Gastrocnemius medialis (tissue), 4 donors: ENCODE measurements around the gene TARBP2. TPM values are rescaled to one million over a fixed set of nuclear protein-coding genes. Genes with fewer than 3 reads are reported as not detected.

Source experiments
- ATAC-seq, 2 donors: fragments of 150-250 bp; one replicate each; pipeline ENCODE4 v1.9.1; 2016
- DNase-seq, 2 donors: peaks; one replicate each; pipeline ENCODE4 v3.0.0-alpha.2; 2019
- H3K27ac ChIP-seq, 4 donors: fragments of 200-600 bp; sonication (generic); 1 replicate in 1 of 4; 2 replicates in 3 of 4; pipeline ENCODE4 v1.5.1; 2016 to 2018; ENCODE audit warnings: mild to moderate bottlenecking in 2 of 4, moderate library complexity in 1 of 4
- H3K27me3 ChIP-seq, 3 donors: fragments of 200-600 bp; sonication (generic) in 2 of 3; 1 replicate in 1 of 3; 2 replicates in 2 of 3; pipeline versions ENCODE4 v1.5.1 to v1.6.0; 2016 to 2019; ENCODE audit warnings: mild to moderate bottlenecking in 1 of 3, moderate library complexity in 1 of 3
- H3K36me3 ChIP-seq, 2 donors: fragments of 200-600 bp; sonication (generic) in 1 of 2; one replicate each; pipeline ENCODE4 v1.5.1; 2017 to 2018
- H3K4me1 ChIP-seq, 2 donors: fragments of 200-600 bp; sonication (generic) in 1 of 2; one replicate each; pipeline ENCODE4 v1.5.1; 2016 to 2017; ENCODE audit warnings: mild to moderate bottlenecking in 2 of 2
- H3K4me3 ChIP-seq, 4 donors: fragments of 200-600 bp; sonication (generic) in 3 of 4; 1 replicate in 1 of 4; 2 replicates in 3 of 4; pipeline ENCODE4 v1.5.1; 2016 to 2019; ENCODE audit warnings: mild to moderate bottlenecking in 2 of 4
- H3K9me3 ChIP-seq, 3 donors: fragments of 200-600 bp; sonication (generic) in 2 of 3; 1 replicate in 1 of 3; 2 replicates in 2 of 3; pipeline ENCODE4 v1.5.1; 2016 to 2019
- POLR2A ChIP-seq, 2 donors: fragments of 450-650 bp; IDR thresholded peaks; one replicate each; pipeline ENCODE4 v1.6.1; 2017; ENCODE audit warnings: antibody characterized with exemption in 2 of 2, mild to moderate bottlenecking in 2 of 2, moderate library complexity in 2 of 2
- in situ Hi-C, 4 donors: fragments of 200-750 bp; cut with MboI; loops; one replicate each; pipeline versions ENCODE4 v1.15.0 to v1.8.0; 2017; ENCODE audit warnings: low sequenced_read_pairs in 4 of 4
- intact Hi-C: fragments of 100-400 bp; cut with DNase I; formaldehyde crosslinking; loops from one replicate; pipeline ENCODE4 v1.15.1; 2023; ENCODE audit warnings: low total_unique reads
- total RNA-seq, 4 donors: library from RNA; depleted of rRNA; stranded (reverse); fragments of >200 nt; gene quantifications; one replicate each; pipeline versions ENCODE4 v1.1.0 to v1.2.3, GENCODE V29; 2016
- TF ChIP-seq, protein P1 (sequence below), 5 experiments: fragments of 450-650 bp in 3 of 5; fragments of 200-600 bp in 2 of 5; sonication (generic) in 2 of 5; IDR thresholded peaks in 4 of 5; conservative IDR thresholded peaks in 1 of 5; 1 replicate in 4 of 5; 2 replicates in 1 of 5; pipeline ENCODE4 v1.5.1; 2016 to 2019; ENCODE audit warnings: antibody characterized with exemption in 5 of 5, mild to moderate bottlenecking in 3 of 5, moderate library complexity in 3 of 5

Gene TARBP2
- total RNA-seq, 4 donors from 2014 or later: 6.8 to 17.4 (median 11.6) TPM

DNA sequence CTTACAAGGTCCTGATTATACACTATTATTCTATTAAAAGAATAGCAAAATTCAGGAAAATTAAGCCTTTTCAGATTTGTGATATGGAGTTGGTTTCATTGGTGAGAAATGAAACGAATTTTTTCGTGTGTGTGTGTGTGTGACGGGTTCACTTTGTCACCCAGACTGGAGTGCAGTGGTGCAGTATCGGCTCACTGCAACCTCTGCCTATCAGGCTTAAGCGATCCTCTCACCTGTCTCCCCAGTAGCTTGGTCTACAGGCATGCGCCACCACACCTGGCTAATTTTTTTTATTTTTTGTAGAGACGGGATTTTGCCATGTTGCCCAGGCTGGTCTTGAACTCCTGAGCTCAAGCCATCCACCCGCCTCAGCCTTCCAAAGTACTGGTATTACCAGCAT is 39.5 kb upstream of the TARBP2 start:
- in situ Hi-C loops (no loop called here), intact Hi-C loops (no loop called here)
- H3K27me3 ChIP-seq: no peaks in the 10 kb centered on the region
- H3K36me3 ChIP-seq: peaks cover 3 to 100% of the 10 kb centered on the region in 2 donors
- no peak for DNase-seq
- H3K4me1 ChIP-seq: peaks cover 66 to 77% of the 10 kb centered on the region in 2 donors
- no peaks in the 10 kb centered on the region for H3K9me3 ChIP-seq
- peak overlapping the region; percentile 71 to 84 (median 78) for H3K27ac ChIP-seq
- no peak for ATAC-seq
- TF ChIP-seq, protein P1, sequence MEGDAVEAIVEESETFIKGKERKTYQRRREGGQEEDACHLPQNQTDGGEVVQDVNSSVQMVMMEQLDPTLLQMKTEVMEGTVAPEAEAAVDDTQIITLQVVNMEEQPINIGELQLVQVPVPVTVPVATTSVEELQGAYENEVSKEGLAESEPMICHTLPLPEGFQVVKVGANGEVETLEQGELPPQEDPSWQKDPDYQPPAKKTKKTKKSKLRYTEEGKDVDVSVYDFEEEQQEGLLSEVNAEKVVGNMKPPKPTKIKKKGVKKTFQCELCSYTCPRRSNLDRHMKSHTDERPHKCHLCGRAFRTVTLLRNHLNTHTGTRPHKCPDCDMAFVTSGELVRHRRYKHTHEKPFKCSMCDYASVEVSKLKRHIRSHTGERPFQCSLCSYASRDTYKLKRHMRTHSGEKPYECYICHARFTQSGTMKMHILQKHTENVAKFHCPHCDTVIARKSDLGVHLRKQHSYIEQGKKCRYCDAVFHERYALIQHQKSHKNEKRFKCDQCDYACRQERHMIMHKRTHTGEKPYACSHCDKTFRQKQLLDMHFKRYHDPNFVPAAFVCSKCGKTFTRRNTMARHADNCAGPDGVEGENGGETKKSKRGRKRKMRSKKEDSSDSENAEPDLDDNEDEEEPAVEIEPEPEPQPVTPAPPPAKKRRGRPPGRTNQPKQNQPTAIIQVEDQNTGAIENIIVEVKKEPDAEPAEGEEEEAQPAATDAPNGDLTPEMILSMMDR (IDR thresholded peaks at IDR 0.05 in 4 of 5, conservative IDR thresholded peaks at IDR 0.05 in 1 of 5): no peak
- TF ChIP-seq POLR2A (IDR thresholded peaks at IDR 0.05): peak in 1 of 2 donors; percentile 4
- H3K4me3 ChIP-seq: no peak overlapping the region

DNA sequence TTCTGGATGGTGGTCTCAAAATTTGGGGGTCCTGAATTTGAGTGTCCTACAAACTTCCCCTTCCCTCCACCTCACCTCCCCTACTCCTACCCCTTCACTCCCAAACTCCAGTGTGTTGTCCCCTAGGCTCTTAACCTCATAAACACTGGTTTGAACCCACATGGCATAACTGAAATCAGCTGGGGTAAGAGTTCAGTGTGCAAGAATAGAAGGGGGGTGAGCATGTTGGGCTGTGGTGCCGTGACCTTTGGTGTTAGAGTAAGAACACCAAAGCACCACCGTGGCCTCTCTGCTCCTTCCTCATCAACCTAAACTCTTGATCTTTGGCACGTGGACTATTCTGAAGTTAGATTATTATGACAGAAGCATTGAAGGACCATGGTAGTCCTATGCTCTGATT is 38.1 kb upstream of the TARBP2 start:
- no peak for ATAC-seq
- peaks cover 79 to 90% of the 10 kb centered on the region in 2 donors for H3K4me1 ChIP-seq

DNA sequence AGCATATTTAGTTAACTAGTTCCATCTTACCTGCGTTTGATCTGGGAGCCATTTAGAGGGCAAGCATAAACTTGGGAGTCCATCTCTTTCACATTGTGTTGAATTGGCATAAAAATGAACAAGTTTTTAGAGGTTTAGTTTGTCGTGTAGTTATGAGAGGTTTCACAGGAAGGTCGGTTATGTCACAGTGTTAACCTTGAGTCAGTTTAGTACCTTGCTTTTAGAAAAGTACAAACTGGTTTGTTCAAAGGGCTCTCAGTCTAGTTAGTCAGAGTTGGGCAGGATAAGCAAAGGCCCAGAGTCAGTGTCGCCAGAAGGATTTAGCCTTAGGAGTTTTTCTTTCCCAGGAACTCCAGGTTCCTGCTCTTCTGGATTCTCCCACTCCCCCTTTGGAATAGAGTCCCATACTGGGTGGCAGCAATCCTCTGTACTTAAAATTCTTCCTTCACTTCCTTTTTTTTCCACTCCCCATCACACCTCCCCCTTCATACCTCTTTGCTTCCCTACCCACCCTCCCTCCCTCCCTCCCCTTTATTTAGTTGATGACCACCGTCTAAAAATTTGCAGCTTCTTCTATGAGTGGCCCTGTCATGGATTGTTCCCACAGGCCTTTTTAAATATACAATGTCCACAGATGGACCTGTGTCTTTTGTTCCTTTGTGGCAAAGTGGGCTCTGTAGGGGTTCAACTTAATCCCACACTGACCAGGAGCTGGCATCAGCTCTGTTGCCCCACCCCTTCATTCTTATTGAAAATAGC is 37.1 kb upstream of the TARBP2 start:
- H3K27ac ChIP-seq: peak overlapping the region; percentile 71 to 84 (median 78)
- no peaks in the 10 kb centered on the region for H3K9me3 ChIP-seq
- H3K4me3 ChIP-seq: no peak overlapping the region
- peaks cover 89 to 92% of the 10 kb centered on the region in 2 donors for H3K4me1 ChIP-seq
- ATAC-seq: no peak
- DNase-seq: no peak
- intact Hi-C loops (no loop called here), in situ Hi-C loops (no loop called here)
- TF ChIP-seq POLR2A (IDR thresholded peaks at IDR 0.05): no peak
- TF ChIP-seq, protein P1 (IDR thresholded peaks at IDR 0.05 in 4 of 5, conservative IDR thresholded peaks at IDR 0.05 in 1 of 5): no peak
- H3K27me3 ChIP-seq: no peaks in the 10 kb centered on the region
- peaks cover 0 to 100% of the 10 kb centered on the region in 2 donors for H3K36me3 ChIP-seq

More for the DNA sequence above, 38.1 kb upstream of the TARBP2 start:
- intact Hi-C loops: no loop called here
- TF ChIP-seq, protein P1 (IDR thresholded peaks at IDR 0.05 in 4 of 5, conservative IDR thresholded peaks at IDR 0.05 in 1 of 5): no peak
- in situ Hi-C loops: no loop called here
- Histone ChIP-seq H3K27ac (peak overlapping the region; percentile 71 to 84 (median 78)), H3K9me3 (no peaks in the 10 kb centered on the region), H3K36me3 (peaks cover 0 to 100% of the 10 kb centered on the region in 2 donors), H3K27me3 (no peaks in the 10 kb centered on the region), H3K4me3 (no peak overlapping the region)
- DNase-seq: peak in 1 of 2 donors; percentile 6

DNA sequence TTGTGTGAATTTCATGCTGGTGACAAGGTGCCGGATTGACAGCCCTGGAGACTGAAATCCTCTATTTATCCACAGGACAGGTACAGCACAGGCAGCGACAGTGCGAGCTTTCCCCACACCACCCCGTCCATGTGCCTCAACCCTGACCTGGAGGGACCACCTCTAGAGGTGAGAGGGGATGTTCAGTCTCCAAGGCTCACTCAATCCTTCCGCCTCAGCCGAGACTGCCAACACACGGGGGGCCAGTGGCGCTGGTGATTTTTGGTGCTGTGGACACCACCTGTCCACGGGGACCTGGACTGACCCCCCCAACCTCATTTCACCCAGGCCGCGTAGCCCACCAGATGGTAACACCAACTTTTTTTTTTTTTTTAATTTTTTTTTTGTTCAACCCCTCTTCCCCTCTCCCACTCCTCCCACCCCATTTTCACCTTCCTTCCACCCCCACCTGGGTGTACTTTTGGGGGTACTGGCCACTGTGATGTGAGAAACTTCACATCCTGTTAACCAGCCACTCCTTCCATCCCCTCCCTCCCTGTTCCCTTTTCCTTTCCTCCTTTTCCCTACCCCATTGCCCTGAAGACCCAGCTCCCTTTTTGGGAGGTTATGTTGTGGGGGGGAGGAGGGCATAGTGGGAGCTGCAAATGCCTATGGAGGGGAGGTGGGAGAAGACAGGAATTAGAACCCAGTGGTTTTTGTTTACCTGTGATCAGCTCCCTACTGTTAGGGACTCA is 36.2 kb upstream of the TARBP2 start:
- in situ Hi-C loops: no loop called here
- H3K9me3 ChIP-seq: no peaks in the 10 kb centered on the region
- peak in 1 of 2 donors; percentile 12 for DNase-seq
- H3K4me1 ChIP-seq: peaks cover 90 to 92% of the 10 kb centered on the region in 2 donors
- intact Hi-C loops: no loop called here
- peak overlapping the region; percentile 71 to 84 (median 78) for H3K27ac ChIP-seq
- TF ChIP-seq, protein P1 (IDR thresholded peaks at IDR 0.05 in 4 of 5, conservative IDR thresholded peaks at IDR 0.05 in 1 of 5): no peak
- TF ChIP-seq POLR2A (IDR thresholded peaks at IDR 0.05): no peak
- H3K27me3 ChIP-seq: no peaks in the 10 kb centered on the region
- H3K36me3 ChIP-seq: peaks cover 3 to 100% of the 10 kb centered on the region in 2 donors
- H3K4me3 ChIP-seq: no peak overlapping the region
- ATAC-seq: no peak
